OCI-LY1 (cell line): ENCODE measurements around the gene DES.

ENCODE experiments used
- H2AFZ ChIP-seq: fragments of 200-600 bp; sonication (generic), shearing (Covaris generic); 2 replicates; pipeline ENCODE4 v1.6.0; 2014; ENCODE audit warnings: antibody characterized with exemption, mild to moderate bottlenecking, low read length
- H3F3A ChIP-seq: fragments of 200-600 bp; sonication (generic), shearing (Covaris generic); 2 replicates; pipeline ENCODE4 v1.6.0; 2014; ENCODE audit warnings: mild to moderate bottlenecking, antibody characterized with exemption, low read length, moderate library complexity; ENCODE audit not compliant: insufficient read depth
- H3K27ac ChIP-seq: fragments of 200-600 bp; sonication (generic); 2 replicates; pipeline ENCODE4 v1.5.1; 2014; ENCODE audit warnings: low read length, mixed run types, mild to moderate bottlenecking, low read depth; ENCODE audit not compliant: poor library complexity, severe bottlenecking
- H3K27me3 ChIP-seq: fragments of 200-600 bp; sonication (generic); 2 replicates; pipeline ENCODE4 v1.6.0; 2014; ENCODE audit warnings: antibody characterized with exemption, mild to moderate bottlenecking, low read length, moderate library complexity; ENCODE audit not compliant: insufficient read depth
- H3K36me3 ChIP-seq: fragments of 200-600 bp; sonication (generic); 2 replicates; pipeline ENCODE4 v1.6.1; 2014; ENCODE audit warnings: mild to moderate bottlenecking, antibody characterized with exemption, low read length, moderate library complexity, mixed read lengths; ENCODE audit not compliant: insufficient read depth
- H3K4me1 ChIP-seq: fragments of 200-600 bp; sonication (generic); 2 replicates; pipeline ENCODE4 v1.5.1; 2014; ENCODE audit warnings: mild to moderate bottlenecking, low read length, moderate library complexity; ENCODE audit not compliant: insufficient read depth, severe bottlenecking
- H3K4me2 ChIP-seq: fragments of 200-600 bp; sonication (generic), shearing (Covaris generic); 2 replicates; pipeline ENCODE4 v1.6.1; 2014; ENCODE audit warnings: low read length
- H3K4me3 ChIP-seq: fragments of 200-600 bp; sonication (generic); 2 replicates; pipeline ENCODE4 v1.5.1; 2014; ENCODE audit warnings: low read length, low read depth, mild to moderate bottlenecking, mixed read lengths; ENCODE audit not compliant: poor library complexity, severe bottlenecking
- H3K79me2 ChIP-seq: fragments of 200-600 bp; shearing (Covaris generic); 2 replicates; pipeline ENCODE4 v1.6.1; 2016; ENCODE audit warnings: mixed run types, low read length, mixed read lengths; ENCODE audit not compliant: insufficient read depth
- H3K9ac ChIP-seq: fragments of 200-600 bp; sonication (generic), shearing (Covaris generic); 2 replicates; pipeline ENCODE4 v1.6.1; 2014; ENCODE audit warnings: mild to moderate bottlenecking, low read length, mixed read lengths
- H3K9me2 ChIP-seq: fragments of 200-600 bp; sonication (generic), shearing (Covaris generic); 2 replicates; pipeline ENCODE4 v1.6.1; 2014; ENCODE audit warnings: low read depth, mild to moderate bottlenecking, low read length, mixed read lengths
- H3K9me3 ChIP-seq: fragments of 200-600 bp; shearing (Covaris generic); 2 replicates; pipeline ENCODE4 v1.6.1; 2014; ENCODE audit warnings: low read length, mixed read lengths
- H4K20me1 ChIP-seq: fragments of 200-600 bp; sonication (generic), shearing (Covaris generic); 2 replicates; pipeline ENCODE4 v1.6.0; 2016; ENCODE audit warnings: mild to moderate bottlenecking, low read length; ENCODE audit not compliant: insufficient read depth
- EZH2 ChIP-seq: fragments of 200-600 bp; sonication (generic), shearing (Covaris generic); IDR thresholded peaks from 2 replicates; pipeline ENCODE4 v1.8.0; 2017; ENCODE audit warnings: borderline replicate concordance, mixed run types, mild to moderate bottlenecking, antibody characterized with exemption, low read length, moderate library complexity, mixed read lengths
- TF ChIP-seq, protein P1 (sequence below): fragments of 200-600 bp; sonication (generic), shearing (Covaris generic); IDR thresholded peaks from 2 replicates; pipeline ENCODE4 v1.5.1; 2017; ENCODE audit warnings: mild to moderate bottlenecking, antibody characterized with exemption, low read length, moderate library complexity, mixed read lengths

Gene DES

DNA sequence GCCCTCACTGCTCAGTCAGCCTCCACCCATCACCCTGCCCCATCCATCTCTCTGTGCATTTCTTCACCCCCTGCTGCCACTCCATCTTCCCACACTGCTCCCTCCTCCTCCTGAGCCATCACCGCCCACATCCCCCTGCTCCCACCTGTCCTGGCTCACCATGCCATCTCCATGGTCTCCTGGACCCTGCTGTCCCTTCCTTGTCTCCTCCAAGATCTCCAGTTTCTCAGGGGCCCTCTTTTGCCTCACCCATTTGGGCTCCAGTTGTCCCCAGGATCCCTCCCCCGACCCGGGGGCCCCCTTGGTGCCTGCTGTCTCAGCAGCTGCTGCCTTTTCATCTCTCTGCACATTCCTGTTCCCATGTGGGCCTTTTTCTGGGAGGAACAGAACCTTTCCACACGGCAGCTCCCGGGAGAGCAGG is 27.1 kb downstream of the DES start:
- H3K9me2 ChIP-seq = no peaks in the 10 kb centered on the region
- TF ChIP-seq, protein P1, sequence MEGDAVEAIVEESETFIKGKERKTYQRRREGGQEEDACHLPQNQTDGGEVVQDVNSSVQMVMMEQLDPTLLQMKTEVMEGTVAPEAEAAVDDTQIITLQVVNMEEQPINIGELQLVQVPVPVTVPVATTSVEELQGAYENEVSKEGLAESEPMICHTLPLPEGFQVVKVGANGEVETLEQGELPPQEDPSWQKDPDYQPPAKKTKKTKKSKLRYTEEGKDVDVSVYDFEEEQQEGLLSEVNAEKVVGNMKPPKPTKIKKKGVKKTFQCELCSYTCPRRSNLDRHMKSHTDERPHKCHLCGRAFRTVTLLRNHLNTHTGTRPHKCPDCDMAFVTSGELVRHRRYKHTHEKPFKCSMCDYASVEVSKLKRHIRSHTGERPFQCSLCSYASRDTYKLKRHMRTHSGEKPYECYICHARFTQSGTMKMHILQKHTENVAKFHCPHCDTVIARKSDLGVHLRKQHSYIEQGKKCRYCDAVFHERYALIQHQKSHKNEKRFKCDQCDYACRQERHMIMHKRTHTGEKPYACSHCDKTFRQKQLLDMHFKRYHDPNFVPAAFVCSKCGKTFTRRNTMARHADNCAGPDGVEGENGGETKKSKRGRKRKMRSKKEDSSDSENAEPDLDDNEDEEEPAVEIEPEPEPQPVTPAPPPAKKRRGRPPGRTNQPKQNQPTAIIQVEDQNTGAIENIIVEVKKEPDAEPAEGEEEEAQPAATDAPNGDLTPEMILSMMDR = no peak
- no peak for TF ChIP-seq EZH2
- H2AFZ ChIP-seq = no peak overlapping the region
- no peaks in the 10 kb centered on the region for H3K36me3 ChIP-seq
- no peaks in the 10 kb centered on the region for H3K79me2 ChIP-seq
- H3K27me3 ChIP-seq = peaks cover 6% of the 10 kb centered on the region; the same call in 1 of the 2 replicates
- no peak overlapping the region for H3K27ac ChIP-seq
- H3K4me1 ChIP-seq = no peaks in the 10 kb centered on the region
- H4K20me1 ChIP-seq = no peaks in the 10 kb centered on the region
- no peak overlapping the region for H3K4me3 ChIP-seq
- no peaks in the 10 kb centered on the region for H3F3A ChIP-seq
- H3K9ac ChIP-seq = no peak overlapping the region
- no peaks in the 10 kb centered on the region for H3K9me3 ChIP-seq
- H3K4me2 ChIP-seq = no peak overlapping the region

DNA sequence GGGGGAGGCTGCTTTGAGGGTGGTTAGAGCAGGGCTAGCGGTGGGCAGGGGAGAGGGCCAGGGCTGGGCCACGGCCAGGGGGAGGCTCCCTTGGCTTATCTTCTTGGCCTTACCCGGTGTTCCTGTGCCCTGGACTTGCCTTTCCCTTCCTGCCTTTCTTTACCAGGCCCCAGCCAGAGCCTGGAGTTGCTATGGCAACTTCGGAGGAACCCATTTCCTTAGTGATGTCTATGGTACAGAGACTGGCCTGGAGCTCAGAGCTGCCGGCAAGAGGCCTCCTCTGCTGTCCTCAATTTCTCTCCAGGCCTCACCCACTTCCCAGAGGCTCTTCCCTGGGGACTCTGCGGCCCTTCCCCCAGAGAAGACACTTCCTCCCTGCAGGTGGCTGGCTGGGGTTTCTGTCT is 27.9 kb downstream of the DES start:
- TF ChIP-seq, protein P1 = no peak
- no peak for TF ChIP-seq EZH2
- Histone ChIP-seq H2AFZ (no peak overlapping the region), H4K20me1 (no peaks in the 10 kb centered on the region), H3F3A (no peaks in the 10 kb centered on the region), H3K4me3 (no peak overlapping the region), H3K27ac (no peak overlapping the region), H3K9ac (no peak overlapping the region), H3K36me3 (no peaks in the 10 kb centered on the region), H3K79me2 (no peaks in the 10 kb centered on the region), H3K27me3 (peaks cover 6% of the 10 kb centered on the region; the same call in 1 of the 2 replicates), H3K4me1 (no peaks in the 10 kb centered on the region), H3K9me2 (no peaks in the 10 kb centered on the region), H3K9me3 (no peaks in the 10 kb centered on the region), H3K4me2 (no peak overlapping the region)

DNA sequence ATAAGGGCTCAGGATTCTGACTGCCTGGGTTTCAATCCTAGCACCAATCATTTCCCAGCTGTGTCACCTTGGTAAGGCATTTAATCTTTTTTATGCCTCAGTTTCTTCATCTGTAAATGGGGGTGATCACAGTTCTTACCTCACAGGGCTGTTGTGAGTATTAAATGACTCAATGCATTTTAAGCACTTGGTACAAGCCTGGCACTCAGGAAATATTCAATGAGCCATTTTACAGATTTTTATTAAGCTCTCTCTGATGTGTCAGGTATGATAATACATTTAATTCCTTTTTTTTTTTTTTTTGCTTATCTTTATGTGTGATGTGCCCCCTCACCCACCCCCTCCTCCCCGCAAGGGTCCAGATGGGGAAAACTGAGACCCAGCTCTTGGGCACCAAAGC is 28.5 kb downstream of the DES start:
- peaks cover 6% of the 10 kb centered on the region; the same call in 1 of the 2 replicates for H3K27me3 ChIP-seq

More for the DNA sequence above, 28.5 kb downstream of the DES start:
- H2AFZ ChIP-seq = no peak overlapping the region
- H3K9me2 ChIP-seq = no peaks in the 10 kb centered on the region
- H3K36me3 ChIP-seq = no peaks in the 10 kb centered on the region
- no peak overlapping the region for H3K4me3 ChIP-seq
- no peak overlapping the region for H3K27ac ChIP-seq
- H3K9me3 ChIP-seq = no peaks in the 10 kb centered on the region
- H3K4me2 ChIP-seq = no peak overlapping the region
- H3K9ac ChIP-seq = no peak overlapping the region
- no peaks in the 10 kb centered on the region for H3K79me2 ChIP-seq
- no peaks in the 10 kb centered on the region for H4K20me1 ChIP-seq
- no peak for TF ChIP-seq EZH2
- TF ChIP-seq, protein P1 = no peak
- H3F3A ChIP-seq = no peaks in the 10 kb centered on the region
- H3K4me1 ChIP-seq = no peaks in the 10 kb centered on the region
